Loucy (cell line): ENCODE results near the gene GAS2L3.

Source experiments
- H2AFZ ChIP-seq: fragments of 200-600 bp; sonication (generic); 2 replicates; pipeline ENCODE4 v1.6.0; 2016; ENCODE audit warnings: antibody characterized with exemption, mild to moderate bottlenecking, low read length, moderate library complexity
- H3F3A ChIP-seq: fragments of 200-600 bp; 2 replicates; pipeline ENCODE4 v1.6.0; 2016; ENCODE audit warnings: antibody characterized with exemption, low read depth, mild to moderate bottlenecking
- H3K27me3 ChIP-seq: fragments of 200-600 bp; sonication (generic); 2 replicates; pipeline ENCODE4 v1.6.1; 2014; ENCODE audit warnings: low read length, mild to moderate bottlenecking; ENCODE audit not compliant: insufficient read depth, poor library complexity, severe bottlenecking
- H3K36me3 ChIP-seq: fragments of 200-600 bp; sonication (generic); 2 replicates; pipeline ENCODE4 v1.6.1; 2016; ENCODE audit warnings: low read length; ENCODE audit not compliant: insufficient read depth
- H3K4me1 ChIP-seq: fragments of 200-600 bp; sonication (generic); 2 replicates; pipeline ENCODE4 v1.5.1; 2014; ENCODE audit warnings: low read length, mild to moderate bottlenecking; ENCODE audit not compliant: insufficient read depth, poor library complexity, severe bottlenecking
- H3K4me2 ChIP-seq: fragments of 200-600 bp; sonication (generic); 2 replicates; pipeline ENCODE4 v1.6.0; 2014; ENCODE audit warnings: antibody characterized with exemption, low read length, low read depth, mild to moderate bottlenecking; ENCODE audit not compliant: poor library complexity, severe bottlenecking
- H3K4me3 ChIP-seq: fragments of 200-600 bp; sonication (generic); 2 replicates; pipeline ENCODE4 v1.5.1; 2014; ENCODE audit warnings: low read length, mild to moderate bottlenecking, mixed read lengths; ENCODE audit not compliant: poor library complexity, severe bottlenecking
- H3K79me2 ChIP-seq: fragments of 200-600 bp; sonication (generic); 2 replicates; pipeline ENCODE4 v1.6.1; 2014; ENCODE audit warnings: low read length; ENCODE audit not compliant: insufficient read depth
- H3K9ac ChIP-seq: fragments of 200-600 bp; sonication (generic); 2 replicates; pipeline ENCODE4 v1.6.0; 2014; ENCODE audit warnings: mild to moderate bottlenecking, low read depth, low read length, moderate library complexity; ENCODE audit not compliant: poor library complexity, severe bottlenecking
- H3K9me2 ChIP-seq: fragments of 200-600 bp; sonication (generic); replicated peaks from 2 replicates; pipeline ENCODE4 v1.6.1; 2016; ENCODE audit warnings: low read depth, low read length, mixed read lengths
- H3K9me3 ChIP-seq: fragments of 200-600 bp; sonication (generic); 2 replicates; pipeline ENCODE4 v1.6.1; 2014; ENCODE audit warnings: mild to moderate bottlenecking, antibody characterized with exemption, low read length, low read depth; ENCODE audit not compliant: insufficient read depth
- H4K20me1 ChIP-seq: fragments of 200-600 bp; sonication (generic); 2 replicates; pipeline ENCODE4 v1.6.0; 2014; ENCODE audit warnings: antibody characterized with exemption, low read length, mild to moderate bottlenecking; ENCODE audit not compliant: insufficient read depth, poor library complexity, severe bottlenecking
- CTCF ChIP-seq: fragments of 200-600 bp; sonication (generic); conservative IDR thresholded peaks from 2 replicates; pipeline ENCODE4 v1.5.1; 2014; ENCODE audit warnings: mild to moderate bottlenecking, antibody characterized with exemption, low read length
- EZH2phosphoT487 ChIP-seq: fragments of 200-600 bp; IDR thresholded peaks from 2 replicates; pipeline ENCODE4 v1.6.1; 2018; ENCODE audit warnings: antibody characterized with exemption, mild to moderate bottlenecking, moderate library complexity, borderline replicate concordance

Gene GAS2L3

GRCh38 chr12:100544165-100544564 is 29.3 kb upstream of the GAS2L3 start:
- Histone ChIP-seq H3K9ac (no peak overlapping the region), H3K27me3 (no peaks in the 10 kb centered on the region), H3F3A (no peaks in the 10 kb centered on the region), H4K20me1 (no peaks in the 10 kb centered on the region), H3K79me2 (no peaks in the 10 kb centered on the region), H3K9me2 (no peaks in the 10 kb centered on the region), H3K4me2 (no peak overlapping the region), H3K4me1 (no peaks in the 10 kb centered on the region), H3K36me3 (no peaks in the 10 kb centered on the region), H3K9me3 (no peaks in the 10 kb centered on the region), H2AFZ (no peak overlapping the region), H3K4me3 (no peak overlapping the region)
- TF ChIP-seq EZH2phosphoT487 (no peak), CTCF (no peak)

- no peaks in the 10 kb centered on the region for H3K9me2 ChIP-seq
- no peaks in the 10 kb centered on the region for H3K9me3 ChIP-seq
- H3F3A ChIP-seq: no peaks in the 10 kb centered on the region
- no peak overlapping the region for H2AFZ ChIP-seq
- no peak overlapping the region for H3K4me2 ChIP-seq
- H3K27me3 ChIP-seq: no peaks in the 10 kb centered on the region
- H3K4me1 ChIP-seq: no peaks in the 10 kb centered on the region
- no peaks in the 10 kb centered on the region for H3K79me2 ChIP-seq
- H4K20me1 ChIP-seq: no peaks in the 10 kb centered on the region
- H3K9ac ChIP-seq: no peak overlapping the region
- H3K36me3 ChIP-seq: no peaks in the 10 kb centered on the region
- TF ChIP-seq EZH2phosphoT487 (no peak), CTCF (no peak)
- no peak overlapping the region for H3K4me3 ChIP-seq
Observed at GRCh38 chr12:100545092-100545491, 28.4 kb upstream of the GAS2L3 start.

- H3K4me1 ChIP-seq: no peaks in the 10 kb centered on the region
- H3K4me2 ChIP-seq: no peak overlapping the region
- H3K9me3 ChIP-seq: no peaks in the 10 kb centered on the region
- H3K9ac ChIP-seq: no peak overlapping the region
- H3K4me3 ChIP-seq: no peak overlapping the region
- H2AFZ ChIP-seq: no peak overlapping the region
- TF ChIP-seq EZH2phosphoT487 (no peak), CTCF (no peak)
- no peaks in the 10 kb centered on the region for H3F3A ChIP-seq
- H4K20me1 ChIP-seq: no peaks in the 10 kb centered on the region
- no peaks in the 10 kb centered on the region for H3K9me2 ChIP-seq
- no peaks in the 10 kb centered on the region for H3K79me2 ChIP-seq
- no peaks in the 10 kb centered on the region for H3K36me3 ChIP-seq
- no peaks in the 10 kb centered on the region for H3K27me3 ChIP-seq
Observed at GRCh38 chr12:100553936-100554335, 19.5 kb upstream of the GAS2L3 start.
